HCT116 (cell line): ENCODE results near the gene IL6R. TPM values are rescaled to one million over a fixed set of nuclear protein-coding genes. Genes with fewer than 3 reads are reported as not detected.

ENCODE experiments used
- ATAC-seq: fragments of 200-7000 bp; cut with Tn5 transposase; 2 replicates; pipeline ENCODE4 v1.9.1; 2020; ENCODE audit warnings: mild to moderate bottlenecking, moderate library complexity
- BruUV-seq: library from RNA; stranded (reverse); fragments of 400-500 nt; replicated peaks from 2 replicates; lab custom pipeline; 2021; lab: Mats Ljungman, UMichigan
- CTCF ChIA-PET: fragments of 300-600 bp; sonication (Branson Sonifier 250); formaldehyde crosslinking; loops from one replicate; lab custom pipeline; 2021; ENCODE audit warnings: antibody characterized with exemption; lab: Charles Lee
- POLR2A ChIA-PET: fragments of 300-600, 350-600 bp; sonication (Branson Sonifier 250); formaldehyde crosslinking; loops from one replicate; lab custom pipeline; 2021; ENCODE audit warnings: antibody characterized with exemption; lab: Charles Lee
- RAD21 ChIA-PET, 2 experiments: fragments of 300-600 bp; sonication (Branson Sonifier 250); formaldehyde crosslinking; loops; one replicate each; lab custom pipeline; 2023; ENCODE audit warnings: low total read pairs in 2 of 2; ENCODE audit not compliant: uncharacterized antibody in 2 of 2, unreplicated experiment in 2 of 2, low non-redundant PET in 1 of 2; lab: Charles Lee
- DNase-seq: peaks from one replicate; pipeline ENCODE4 v3.0.0-alpha.2; 2010; ENCODE audit warnings: low read depth, low spot score
- H2AFZ ChIP-seq: fragments of 200-600 bp; shearing (Covaris generic), sonication (generic); 2 replicates; pipeline ENCODE4 v1.6.1; 2017; ENCODE audit warnings: low read depth, mixed run types, mixed read lengths, antibody characterized with exemption, low read length; ENCODE audit not compliant: poor library complexity, severe bottlenecking
- H3K27ac ChIP-seq: 2 replicates; pipeline ENCODE4 v1.5.1; 2012; ENCODE audit warnings: low read depth, low read length
- H3K27me3 ChIP-seq: fragments of 200-600 bp; sonication (generic); 2 replicates; pipeline ENCODE4 v1.6.1; 2016; ENCODE audit warnings: mixed run types, low read length, mixed read lengths; ENCODE audit not compliant: insufficient read depth
- H3K36me3 ChIP-seq, 2 experiments: fragments of 200-500 bp in 1 of 2; fragments of 200-600 bp in 1 of 2; sonication (Bioruptor generic) in 1 of 2; sonication (generic) in 1 of 2; 2 replicates each; pipeline versions ENCODE4 v1.5.1 to v1.6.1; 2014 to 2016; ENCODE audit warnings: low read length in 2 of 2, inconsistent platforms in 1 of 2, mixed read lengths in 1 of 2, mixed run types in 1 of 2; ENCODE audit not compliant: insufficient read depth in 2 of 2, control insufficient read depth in 1 of 2
- H3K4me1 ChIP-seq, 2 experiments: fragments of 200-600 bp in 1 of 2; sonication (generic) in 1 of 2; 2 replicates each; pipeline versions ENCODE4 v1.5.1 to v1.6.1; 2012 to 2017; ENCODE audit warnings: low read length in 2 of 2, inconsistent platforms in 1 of 2, mild to moderate bottlenecking in 1 of 2, mixed read lengths in 1 of 2, mixed run types in 1 of 2, moderate library complexity in 1 of 2; ENCODE audit not compliant: insufficient read depth in 2 of 2, control insufficient read depth in 1 of 2
- H3K4me2 ChIP-seq: fragments of 200-600 bp; sonication (generic); 2 replicates; pipeline ENCODE4 v1.6.1; 2017; ENCODE audit warnings: mixed run types, low read length, mixed read lengths
- H3K4me3 ChIP-seq, 2 experiments: fragments of 200-600 bp in 1 of 2; sonication (generic) in 1 of 2; replicated peaks in 1 of 2; 2 replicates each; pipeline ENCODE4 v1.5.1; 2011 to 2016; ENCODE audit warnings: low read length in 2 of 2, control low read depth in 1 of 2, low read depth in 1 of 2, mild to moderate bottlenecking in 1 of 2, mixed read lengths in 1 of 2, mixed run types in 1 of 2
- H3K79me2 ChIP-seq: fragments of 200-600 bp; sonication (generic); 2 replicates; pipeline ENCODE4 v1.6.1; 2017; ENCODE audit warnings: mild to moderate bottlenecking, mixed run types, low read length, moderate library complexity, mixed read lengths; ENCODE audit not compliant: insufficient read depth
- H3K9ac ChIP-seq: fragments of 200-600 bp; sonication (generic); 2 replicates; pipeline ENCODE4 v1.6.1; 2016; ENCODE audit warnings: low read length, mixed read lengths
- H3K9me2 ChIP-seq: fragments of 200-600 bp; sonication (generic), shearing (Covaris generic); 2 replicates; pipeline ENCODE4 v1.6.1; 2017; ENCODE audit warnings: mixed run types, mild to moderate bottlenecking, moderate library complexity; ENCODE audit not compliant: insufficient read depth
- H3K9me3 ChIP-seq, 2 experiments: fragments of 200-500 bp in 1 of 2; fragments of 200-600 bp in 1 of 2; sonication (Bioruptor generic) in 1 of 2; sonication (generic) in 1 of 2; 2 replicates each; pipeline ENCODE4 v1.6.1; 2014 to 2017; ENCODE audit warnings: low read length in 2 of 2, mixed read lengths in 2 of 2, inconsistent platforms in 1 of 2, low read depth in 1 of 2, mild to moderate bottlenecking in 1 of 2, mixed run types in 1 of 2, moderate library complexity in 1 of 2; ENCODE audit not compliant: control insufficient read depth in 1 of 2, insufficient read depth in 1 of 2
- H4K20me1 ChIP-seq: fragments of 200-600 bp; sonication (generic), shearing (Covaris generic); 2 replicates; pipeline ENCODE4 v1.6.1; 2017; ENCODE audit warnings: mixed run types, mild to moderate bottlenecking, moderate library complexity; ENCODE audit not compliant: insufficient read depth
- CBX3 ChIP-seq: IDR thresholded peaks from 2 replicates; pipeline ENCODE4 v1.6.1; 2012; ENCODE audit warnings: low read depth
- CEBPB ChIP-seq: IDR thresholded peaks from 2 replicates; pipeline ENCODE4 v1.6.1; 2012; ENCODE audit warnings: low read depth
- EGR1 ChIP-seq: IDR thresholded peaks from 2 replicates; pipeline ENCODE4 v1.6.1; 2012; ENCODE audit warnings: low read depth
- ELF1 ChIP-seq: IDR thresholded peaks from 2 replicates; pipeline ENCODE4 v1.6.1; 2012; ENCODE audit warnings: low read depth, borderline replicate concordance
- EZH2 ChIP-seq: fragments of 200-600 bp; sonication (generic); IDR thresholded peaks from 2 replicates; pipeline ENCODE4 v1.6.1; 2017; ENCODE audit warnings: antibody characterized with exemption, mixed run types
- FOSL1 ChIP-seq: IDR thresholded peaks from 2 replicates; pipeline ENCODE4 v1.6.1; 2012; ENCODE audit warnings: low read depth
- JUND ChIP-seq: IDR thresholded peaks from 2 replicates; pipeline ENCODE4 v1.6.1; 2012
- POLR2AphosphoS5 ChIP-seq: IDR thresholded peaks from 2 replicates; pipeline ENCODE4 v1.6.1; 2011; ENCODE audit warnings: mild to moderate bottlenecking, low read depth, low read length, moderate library complexity
- RAD21 ChIP-seq: IDR thresholded peaks from 2 replicates; pipeline ENCODE4 v1.6.1; 2012; ENCODE audit warnings: low read depth, mild to moderate bottlenecking
- SIN3A ChIP-seq: IDR thresholded peaks from 2 replicates; pipeline ENCODE4 v1.6.1; 2012; ENCODE audit warnings: low read depth
- SP1 ChIP-seq: IDR thresholded peaks from 2 replicates; pipeline ENCODE4 v1.6.1; 2012; ENCODE audit warnings: low read depth
- SRF ChIP-seq: IDR thresholded peaks from 2 replicates; pipeline ENCODE4 v1.6.1; 2012; ENCODE audit warnings: low read depth
- TCF7L2 ChIP-seq: IDR thresholded peaks from 2 replicates; pipeline ENCODE4 v1.7.0; 2011; ENCODE audit warnings: borderline replicate concordance, inconsistent platforms; ENCODE audit not compliant: insufficient read depth, insufficient read length; ENCODE audit errors: extremely low read depth
- YY1 ChIP-seq: IDR thresholded peaks from 2 replicates; pipeline ENCODE4 v1.6.1; 2011; ENCODE audit warnings: low read length, low read depth, moderate library complexity, mild to moderate bottlenecking; ENCODE audit not compliant: insufficient replicate concordance; ENCODE audit errors: extremely low read depth
- ZFX ChIP-seq: fragments of 450-650 bp; IDR thresholded peaks from 2 replicates; pipeline ENCODE4 v1.6.1; 2017
- ZNF274 ChIP-seq: fragments of 200-500 bp; sonication (Bioruptor generic); IDR thresholded peaks from 2 replicates; pipeline ENCODE4 v1.6.1; 2014; ENCODE audit warnings: mild to moderate bottlenecking, low read depth, low read length, inconsistent platforms
- intact Hi-C: fragments of 100-400 bp; cut with micrococcal nuclease; formaldehyde crosslinking; loops from 2 replicates; pipeline ENCODE4 v1.10.0; 2022
- total RNA-seq: library from RNA; stranded (reverse); gene quantifications from one replicate; pipeline ENCODE4 v1.2.1, GENCODE V29; 2021; ENCODE audit not compliant: unreplicated experiment
- TF ChIP-seq, protein P1 (sequence below): IDR thresholded peaks from 2 replicates; pipeline ENCODE4 v1.6.1; 2011; ENCODE audit warnings: mild to moderate bottlenecking, low read length, moderate library complexity; ENCODE audit not compliant: insufficient replicate concordance; ENCODE audit errors: extremely low read depth
- TF ChIP-seq, protein P2 (sequence below): IDR thresholded peaks from 2 replicates; pipeline ENCODE4 v1.6.1; 2012
- TF ChIP-seq, protein P3 (sequence below), 3 experiments: fragments of 200-600 bp in 1 of 3; sonication (generic) in 1 of 3; IDR thresholded peaks in 2 of 3; conservative IDR thresholded peaks in 1 of 3; 2 replicates each; pipeline ENCODE4 v1.5.1; 2012 to 2017; ENCODE audit warnings: low read depth in 2 of 3, low read length in 2 of 3, antibody characterized with exemption in 1 of 3, borderline replicate concordance in 1 of 3, control low read depth in 1 of 3, mild to moderate bottlenecking in 1 of 3, mixed read lengths in 1 of 3, mixed run types in 1 of 3, moderate library complexity in 1 of 3; ENCODE audit not compliant: insufficient read depth in 1 of 3
- TF ChIP-seq, protein P4 (sequence below): IDR thresholded peaks from 2 replicates; pipeline ENCODE4 v1.6.1; 2012; ENCODE audit warnings: low read depth

The IL6R gene
- total RNA-seq, 1 experiment from 2014 or later: 6.8 TPM

DNA sequence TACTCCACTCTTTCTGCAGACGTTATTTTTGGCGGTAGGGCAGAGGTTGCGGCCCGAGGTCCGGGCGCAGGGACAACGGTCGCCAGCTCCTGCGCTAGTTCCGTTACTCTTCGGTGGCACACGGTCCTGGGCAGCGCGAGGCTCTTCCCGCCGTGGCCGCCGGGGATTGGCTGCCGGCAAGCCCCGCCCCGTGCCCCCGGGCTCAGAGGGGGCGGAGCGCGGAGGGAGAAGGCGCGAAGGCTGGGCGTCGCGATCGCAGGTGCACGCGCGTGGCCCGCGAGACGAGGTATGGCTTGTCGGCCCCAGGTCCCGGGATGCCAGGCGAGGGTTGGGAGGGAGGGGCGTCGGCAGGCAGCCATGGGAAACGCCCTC lies 97.6 kb downstream of the IL6R start:
- no peak overlapping the region for H2AFZ ChIP-seq
- H3K27ac ChIP-seq: no peak overlapping the region
- no peaks in the 10 kb centered on the region for H3K27me3 ChIP-seq
- H3K9me3 ChIP-seq: no peaks in the 10 kb centered on the region
- DNase-seq (no peak), ATAC-seq (no peak)
- no peaks in the 10 kb centered on the region for H3K36me3 ChIP-seq
- H3K9ac ChIP-seq: no peak overlapping the region
- POLR2A ChIA-PET: no interaction called here
- CTCF ChIA-PET: no interaction called here
- no TSS peak for BruUV-seq
- H3K4me3 ChIP-seq: no peak overlapping the region
- peaks cover 0 to 7% of the 10 kb centered on the region in 2 experiments; a peak in 2 of 4 replicates for H3K4me1 ChIP-seq
- RAD21 ChIA-PET: interaction anchor here in 1 of 2 experiments (0.7 kb wide), 1 partner anchor 169 kb away, joined by 4 read pairs; no protein-coding TSS in a partner anchor
- no peaks in the 10 kb centered on the region for H3K79me2 ChIP-seq
- H4K20me1 ChIP-seq: no peaks in the 10 kb centered on the region
- H3K4me2 ChIP-seq: no peak overlapping the region
- H3K9me2 ChIP-seq: no peaks in the 10 kb centered on the region
- TF ChIP-seq, protein P1, sequence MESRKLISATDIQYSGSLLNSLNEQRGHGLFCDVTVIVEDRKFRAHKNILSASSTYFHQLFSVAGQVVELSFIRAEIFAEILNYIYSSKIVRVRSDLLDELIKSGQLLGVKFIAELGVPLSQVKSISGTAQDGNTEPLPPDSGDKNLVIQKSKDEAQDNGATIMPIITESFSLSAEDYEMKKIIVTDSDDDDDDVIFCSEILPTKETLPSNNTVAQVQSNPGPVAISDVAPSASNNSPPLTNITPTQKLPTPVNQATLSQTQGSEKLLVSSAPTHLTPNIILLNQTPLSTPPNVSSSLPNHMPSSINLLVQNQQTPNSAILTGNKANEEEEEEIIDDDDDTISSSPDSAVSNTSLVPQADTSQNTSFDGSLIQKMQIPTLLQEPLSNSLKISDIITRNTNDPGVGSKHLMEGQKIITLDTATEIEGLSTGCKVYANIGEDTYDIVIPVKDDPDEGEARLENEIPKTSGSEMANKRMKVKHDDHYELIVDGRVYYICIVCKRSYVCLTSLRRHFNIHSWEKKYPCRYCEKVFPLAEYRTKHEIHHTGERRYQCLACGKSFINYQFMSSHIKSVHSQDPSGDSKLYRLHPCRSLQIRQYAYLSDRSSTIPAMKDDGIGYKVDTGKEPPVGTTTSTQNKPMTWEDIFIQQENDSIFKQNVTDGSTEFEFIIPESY: no peak
- TF ChIP-seq YY1 (no peak), SRF (no peak), CBX3 (no peak), POLR2AphosphoS5 (no peak), CEBPB (no peak), FOSL1 (no peak), ELF1 (no peak), EZH2 (no peak), RAD21 (no peak), SP1 (no peak), TCF7L2 (no peak), ZNF274 (no peak), EGR1 (no peak), SIN3A (no peak), ZFX (no peak), JUND (no peak)
- TF ChIP-seq, protein P2, sequence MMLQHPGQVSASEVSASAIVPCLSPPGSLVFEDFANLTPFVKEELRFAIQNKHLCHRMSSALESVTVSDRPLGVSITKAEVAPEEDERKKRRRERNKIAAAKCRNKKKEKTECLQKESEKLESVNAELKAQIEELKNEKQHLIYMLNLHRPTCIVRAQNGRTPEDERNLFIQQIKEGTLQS: no peak
- TF ChIP-seq, protein P3, sequence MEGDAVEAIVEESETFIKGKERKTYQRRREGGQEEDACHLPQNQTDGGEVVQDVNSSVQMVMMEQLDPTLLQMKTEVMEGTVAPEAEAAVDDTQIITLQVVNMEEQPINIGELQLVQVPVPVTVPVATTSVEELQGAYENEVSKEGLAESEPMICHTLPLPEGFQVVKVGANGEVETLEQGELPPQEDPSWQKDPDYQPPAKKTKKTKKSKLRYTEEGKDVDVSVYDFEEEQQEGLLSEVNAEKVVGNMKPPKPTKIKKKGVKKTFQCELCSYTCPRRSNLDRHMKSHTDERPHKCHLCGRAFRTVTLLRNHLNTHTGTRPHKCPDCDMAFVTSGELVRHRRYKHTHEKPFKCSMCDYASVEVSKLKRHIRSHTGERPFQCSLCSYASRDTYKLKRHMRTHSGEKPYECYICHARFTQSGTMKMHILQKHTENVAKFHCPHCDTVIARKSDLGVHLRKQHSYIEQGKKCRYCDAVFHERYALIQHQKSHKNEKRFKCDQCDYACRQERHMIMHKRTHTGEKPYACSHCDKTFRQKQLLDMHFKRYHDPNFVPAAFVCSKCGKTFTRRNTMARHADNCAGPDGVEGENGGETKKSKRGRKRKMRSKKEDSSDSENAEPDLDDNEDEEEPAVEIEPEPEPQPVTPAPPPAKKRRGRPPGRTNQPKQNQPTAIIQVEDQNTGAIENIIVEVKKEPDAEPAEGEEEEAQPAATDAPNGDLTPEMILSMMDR (IDR thresholded peaks at IDR 0.05 in 2 of 3, conservative IDR thresholded peaks at IDR 0.05 in 1 of 3; ENCODE audit: borderline replicate concordance in 1 of 3, insufficient read depth in 1 of 3, low read depth in 2 of 3, low read length in 2 of 3): no peak
- TF ChIP-seq, protein P4, sequence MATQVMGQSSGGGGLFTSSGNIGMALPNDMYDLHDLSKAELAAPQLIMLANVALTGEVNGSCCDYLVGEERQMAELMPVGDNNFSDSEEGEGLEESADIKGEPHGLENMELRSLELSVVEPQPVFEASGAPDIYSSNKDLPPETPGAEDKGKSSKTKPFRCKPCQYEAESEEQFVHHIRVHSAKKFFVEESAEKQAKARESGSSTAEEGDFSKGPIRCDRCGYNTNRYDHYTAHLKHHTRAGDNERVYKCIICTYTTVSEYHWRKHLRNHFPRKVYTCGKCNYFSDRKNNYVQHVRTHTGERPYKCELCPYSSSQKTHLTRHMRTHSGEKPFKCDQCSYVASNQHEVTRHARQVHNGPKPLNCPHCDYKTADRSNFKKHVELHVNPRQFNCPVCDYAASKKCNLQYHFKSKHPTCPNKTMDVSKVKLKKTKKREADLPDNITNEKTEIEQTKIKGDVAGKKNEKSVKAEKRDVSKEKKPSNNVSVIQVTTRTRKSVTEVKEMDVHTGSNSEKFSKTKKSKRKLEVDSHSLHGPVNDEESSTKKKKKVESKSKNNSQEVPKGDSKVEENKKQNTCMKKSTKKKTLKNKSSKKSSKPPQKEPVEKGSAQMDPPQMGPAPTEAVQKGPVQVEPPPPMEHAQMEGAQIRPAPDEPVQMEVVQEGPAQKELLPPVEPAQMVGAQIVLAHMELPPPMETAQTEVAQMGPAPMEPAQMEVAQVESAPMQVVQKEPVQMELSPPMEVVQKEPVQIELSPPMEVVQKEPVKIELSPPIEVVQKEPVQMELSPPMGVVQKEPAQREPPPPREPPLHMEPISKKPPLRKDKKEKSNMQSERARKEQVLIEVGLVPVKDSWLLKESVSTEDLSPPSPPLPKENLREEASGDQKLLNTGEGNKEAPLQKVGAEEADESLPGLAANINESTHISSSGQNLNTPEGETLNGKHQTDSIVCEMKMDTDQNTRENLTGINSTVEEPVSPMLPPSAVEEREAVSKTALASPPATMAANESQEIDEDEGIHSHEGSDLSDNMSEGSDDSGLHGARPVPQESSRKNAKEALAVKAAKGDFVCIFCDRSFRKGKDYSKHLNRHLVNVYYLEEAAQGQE: no peak
- intact Hi-C loops: no loop called here
